Endothelial cell of umbilical vein (primary cell): Measurements from ENCODE around the gene CES1. TPM values are rescaled to one million over a fixed set of nuclear protein-coding genes. Genes with fewer than 3 reads are reported as not detected.
"Not testable (repeated sequence)": the region's sequence is repeated elsewhere in the genome, so short reads cannot be mapped to it uniquely, and the experiment has no call there.

ENCODE experiments used
- BruUV-seq: library from RNA; stranded (reverse); fragments of 400-500 nt; replicated peaks from 2 replicates; lab custom pipeline; 2021; lab: Mats Ljungman, UMichigan
- CTCF ChIA-PET: fragments of 300-600, 350-600 bp; sonication (Branson Sonifier 250); formaldehyde crosslinking; loops from one replicate; lab custom pipeline; 2021; ENCODE audit warnings: antibody characterized with exemption, inconsistent platforms; lab: Charles Lee
- POLR2A ChIA-PET: fragments of 300-600, 350-600 bp; sonication (Branson Sonifier 250); formaldehyde crosslinking; loops from one replicate; lab custom pipeline; 2021; ENCODE audit warnings: antibody characterized with exemption, inconsistent platforms; lab: Charles Lee
- DNase-seq: peaks from one replicate; pipeline ENCODE4 v3.0.0-alpha.2; 2011; ENCODE audit warnings: low read depth, low spot score
- FAIRE-seq: peaks from 2 replicates; lab custom pipeline; 2011; peaks lifted over from hg19 to GRCh38; lab: Jason Lieb, UNC
- H2AFZ ChIP-seq: 2 replicates; pipeline ENCODE4 v1.6.0; 2012; ENCODE audit warnings: low read depth, low read length, control low read depth, inconsistent platforms
- H3K27ac ChIP-seq: 2 replicates; pipeline ENCODE4 v1.5.1; 2011; ENCODE audit warnings: low read depth, mild to moderate bottlenecking, control low read depth, low read length, moderate library complexity; ENCODE audit not compliant: insufficient read depth
- H3K27me3 ChIP-seq, 2 experiments: 2 replicates each; pipeline versions ENCODE4 v1.6.0 to v1.6.1; 2011; ENCODE audit warnings: low read length in 2 of 2, mixed read lengths in 1 of 2; ENCODE audit not compliant: control insufficient read depth in 2 of 2, insufficient read depth in 2 of 2
- H3K36me3 ChIP-seq, 2 experiments: 2 replicates in 1 of 2; 3 replicates in 1 of 2; pipeline ENCODE4 v1.5.1; 2011; ENCODE audit warnings: low read length in 2 of 2, mild to moderate bottlenecking in 1 of 2, moderate library complexity in 1 of 2; ENCODE audit not compliant: control insufficient read depth in 2 of 2, insufficient read depth in 2 of 2; ENCODE audit errors: extremely low read depth in 1 of 2
- H3K4me1 ChIP-seq: 3 replicates; pipeline ENCODE4 v1.5.1; 2011; ENCODE audit warnings: mild to moderate bottlenecking, low read length; ENCODE audit not compliant: control insufficient read depth, insufficient read depth; ENCODE audit errors: extremely low read depth
- H3K4me2 ChIP-seq: 2 replicates; pipeline ENCODE4 v1.6.1; 2011; ENCODE audit warnings: low read length, control low read depth, mixed read lengths; ENCODE audit not compliant: insufficient read depth
- H3K4me3 ChIP-seq, 3 experiments: fragments of 200-600 bp in 1 of 3; sonication (generic), shearing (Covaris generic) in 1 of 3; replicated peaks in 1 of 3; 2 replicates each; pipeline ENCODE4 v1.5.1; 2011 to 2016; ENCODE audit warnings: control low read depth in 3 of 3, low read length in 3 of 3, mild to moderate bottlenecking in 2 of 3, inconsistent platforms in 1 of 3, low read depth in 1 of 3, moderate library complexity in 1 of 3; ENCODE audit not compliant: insufficient read depth in 1 of 3
- H3K79me2 ChIP-seq: 2 replicates; pipeline ENCODE4 v1.6.0; 2012; ENCODE audit warnings: low read length, inconsistent platforms; ENCODE audit not compliant: control insufficient read depth, insufficient read depth
- H3K9ac ChIP-seq: replicated peaks from 2 replicates; pipeline ENCODE3; 2011; ENCODE audit warnings: low read length, control low read depth; ENCODE audit not compliant: insufficient read depth; ENCODE audit errors: extremely low read depth
- H3K9me1 ChIP-seq: replicated peaks from 3 replicates; pipeline ENCODE4 v1.6.0; 2011; ENCODE audit warnings: mild to moderate bottlenecking, low read length; ENCODE audit not compliant: control insufficient read depth, insufficient read depth; ENCODE audit errors: extremely low read depth
- H3K9me3 ChIP-seq: replicated peaks from 2 replicates; pipeline ENCODE4 v1.5.1; 2012; ENCODE audit warnings: low read length, inconsistent platforms; ENCODE audit not compliant: control insufficient read depth, insufficient read depth
- H4K20me1 ChIP-seq: replicated peaks from 2 replicates; pipeline ENCODE3; 2011; ENCODE audit warnings: mild to moderate bottlenecking, low read length; ENCODE audit not compliant: control insufficient read depth, insufficient read depth; ENCODE audit errors: extremely low read depth
- EZH2 ChIP-seq: IDR thresholded peaks from 2 replicates; pipeline ENCODE4 v1.6.1; 2012; ENCODE audit warnings: borderline replicate concordance, low read depth, mild to moderate bottlenecking, moderate library complexity, low read length, inconsistent platforms; ENCODE audit not compliant: severe bottlenecking
- FOS ChIP-seq: IDR thresholded peaks from 2 replicates; pipeline ENCODE4 v1.6.1; 2011; ENCODE audit warnings: mild to moderate bottlenecking, low read length, moderate library complexity, borderline replicate concordance; ENCODE audit not compliant: insufficient read depth
- POLR2A ChIP-seq: IDR thresholded peaks from 2 replicates; pipeline ENCODE4 v1.6.1; 2012; ENCODE audit warnings: low read depth, mild to moderate bottlenecking, control low read depth, low read length
- POLR2AphosphoS5 ChIP-seq: IDR thresholded peaks from 2 replicates; pipeline ENCODE4 v1.6.1; 2012; ENCODE audit warnings: low read depth, mild to moderate bottlenecking, control low read depth, low read length, moderate library complexity; ENCODE audit not compliant: insufficient read depth
- dilution Hi-C: fragments of 300-500 bp; cut with MboI; formaldehyde crosslinking; loops from one replicate; pipeline ENCODE4 v1.15.0; 2019; ENCODE audit warnings: low sequenced_read_pairs; ENCODE audit not compliant: extremely low pct_ligation_motif_present
- intact Hi-C: fragments of 100-400 bp; cut with micrococcal nuclease; formaldehyde crosslinking; loops from one replicate; pipeline ENCODE4 v1.10.0; 2022
- polyA plus RNA-seq, 4 experiments: library from polyadenylated mRNA; depleted of rRNA in 3 of 4; stranded (reverse) in 3 of 4; unstranded in 1 of 4; fragments of >200 nt; gene quantifications; 2 replicates each; pipeline versions ENCODE4 v1.2.1 to v1.2.3, GENCODE V29; 2011 to 2012; ENCODE audit warnings: missing spikeins in 1 of 4
- total RNA-seq: library from RNA; stranded (reverse); gene quantifications from 2 replicates; pipeline ENCODE4 v1.2.3, GENCODE V29; 2021
- TF ChIP-seq, protein P1 (sequence below), 2 donors: IDR thresholded peaks; 1 replicate in 1 of 2; 2 replicates in 1 of 2; pipeline ENCODE4 v1.5.1; 2011; ENCODE audit warnings: low read length in 2 of 2, mild to moderate bottlenecking in 2 of 2, moderate library complexity in 2 of 2, control low read depth in 1 of 2, inconsistent platforms in 1 of 2, low read depth in 1 of 2; ENCODE audit not compliant: insufficient read depth in 1 of 2; ENCODE audit errors: extremely low read depth in 1 of 2

Gene CES1
- total and polyA plus RNA-seq, 2 donors (not counting 3 experiments of a cell fraction or from before 2014, with no cell fraction given), result not detected

DNA sequence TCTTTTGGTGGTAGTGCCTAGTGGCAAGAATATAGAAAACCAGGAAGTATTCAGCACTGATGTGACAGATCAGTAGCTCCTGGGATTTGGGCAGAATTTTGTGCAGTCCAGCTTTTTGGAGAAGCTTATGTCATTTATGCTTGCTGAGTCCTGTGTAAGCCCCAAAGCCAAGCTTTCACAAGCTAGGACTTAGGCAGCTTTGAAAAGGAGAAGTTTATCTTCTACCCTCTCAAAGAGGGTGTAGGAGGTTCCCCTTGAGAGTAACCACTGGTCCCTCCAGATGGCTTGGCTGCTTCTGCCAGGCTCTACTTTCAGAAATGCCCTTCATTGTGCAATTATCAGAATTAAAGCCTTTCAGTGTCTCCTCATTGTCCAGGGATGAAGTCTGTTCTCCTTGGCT, 78.8 kb downstream of the CES1 start:
- intact Hi-C loops, result no loop called here
- no peak for TF ChIP-seq POLR2A
- TF ChIP-seq, protein P1, sequence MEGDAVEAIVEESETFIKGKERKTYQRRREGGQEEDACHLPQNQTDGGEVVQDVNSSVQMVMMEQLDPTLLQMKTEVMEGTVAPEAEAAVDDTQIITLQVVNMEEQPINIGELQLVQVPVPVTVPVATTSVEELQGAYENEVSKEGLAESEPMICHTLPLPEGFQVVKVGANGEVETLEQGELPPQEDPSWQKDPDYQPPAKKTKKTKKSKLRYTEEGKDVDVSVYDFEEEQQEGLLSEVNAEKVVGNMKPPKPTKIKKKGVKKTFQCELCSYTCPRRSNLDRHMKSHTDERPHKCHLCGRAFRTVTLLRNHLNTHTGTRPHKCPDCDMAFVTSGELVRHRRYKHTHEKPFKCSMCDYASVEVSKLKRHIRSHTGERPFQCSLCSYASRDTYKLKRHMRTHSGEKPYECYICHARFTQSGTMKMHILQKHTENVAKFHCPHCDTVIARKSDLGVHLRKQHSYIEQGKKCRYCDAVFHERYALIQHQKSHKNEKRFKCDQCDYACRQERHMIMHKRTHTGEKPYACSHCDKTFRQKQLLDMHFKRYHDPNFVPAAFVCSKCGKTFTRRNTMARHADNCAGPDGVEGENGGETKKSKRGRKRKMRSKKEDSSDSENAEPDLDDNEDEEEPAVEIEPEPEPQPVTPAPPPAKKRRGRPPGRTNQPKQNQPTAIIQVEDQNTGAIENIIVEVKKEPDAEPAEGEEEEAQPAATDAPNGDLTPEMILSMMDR (IDR thresholded peaks at IDR 0.05; ENCODE audit: extremely low read depth in 1 of 2, insufficient read depth in 1 of 2, low read depth in 1 of 2, low read length in 2 of 2), result no peak
- TF ChIP-seq POLR2AphosphoS5, result no peak
- TF ChIP-seq EZH2, result no peak
- TF ChIP-seq FOS, result no peak
- Histone ChIP-seq H3K9ac (no peak overlapping the region), H3K4me1 (peaks cover 3% of the 10 kb centered on the region), H3K4me3 (no peak overlapping the region), H3K36me3 (no peaks in the 10 kb centered on the region), H3K4me2 (no peak overlapping the region), H3K9me3 (no peaks in the 10 kb centered on the region), H3K27ac (no peak overlapping the region), H4K20me1 (no peaks in the 10 kb centered on the region), H3K79me2 (no peaks in the 10 kb centered on the region), H3K27me3 (no peaks in the 10 kb centered on the region), H3K9me1 (no peaks in the 10 kb centered on the region), H2AFZ (no peak overlapping the region)
- dilution Hi-C loops, result no loop called here
- CTCF ChIA-PET, result no interaction called here
- no peak for FAIRE-seq
- POLR2A ChIA-PET, result no interaction called here
- no TSS peak for BruUV-seq
- no peak for DNase-seq

DNA sequence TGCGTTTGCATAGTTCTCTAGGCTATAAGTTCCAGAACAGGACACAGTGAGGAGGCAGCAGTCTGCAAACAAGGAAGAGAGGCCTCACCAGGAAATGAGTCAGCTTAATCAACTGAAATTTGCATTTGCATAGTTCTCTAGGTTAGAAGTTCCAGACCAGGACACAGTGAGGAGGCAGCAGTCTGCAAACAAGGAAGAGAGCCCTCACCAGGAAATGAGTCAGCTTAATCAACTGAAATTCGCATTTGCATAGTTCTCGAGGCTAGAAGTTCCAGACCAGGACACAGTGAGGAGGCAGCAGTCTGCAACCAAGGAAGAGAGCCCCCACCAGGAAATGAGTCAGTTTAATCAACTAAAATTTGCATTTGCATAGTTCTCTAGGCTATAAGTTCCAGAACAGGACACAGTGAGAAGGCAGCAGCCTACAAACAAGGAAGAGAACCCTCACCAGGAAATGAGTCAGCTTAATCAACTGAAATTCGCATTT, 79.7 kb downstream of the CES1 start:
- intact Hi-C loops, DNase-seq, dilution Hi-C loops, H3K27me3 ChIP-seq, H3K79me2 ChIP-seq, BruUV-seq, H4K20me1 ChIP-seq, H3K9me3 ChIP-seq, H3K4me2 ChIP-seq, POLR2A ChIA-PET, H3K4me3 ChIP-seq, H2AFZ ChIP-seq, H3K9ac ChIP-seq, H3K9me1 ChIP-seq, H3K36me3 ChIP-seq, CTCF ChIA-PET, H3K27ac ChIP-seq, H3K4me1 ChIP-seq: not testable (repeated sequence)
- FAIRE-seq, result peak; percentile 72

Other genes starting within 250 kb of the CES1 start
- not detected in 2 replicates for gene SLC6A2, start 177.1 kb downstream of the CES1 start, total RNA-seq
- not detected in 2 replicates for gene SLC6A2, start 177.1 kb downstream of the CES1 start, polyA plus RNA-seq
- not detected in 2 replicates for gene CES5A, start 42.3 kb upstream of the CES1 start, total RNA-seq
- gene CES5A, start 42.3 kb upstream of the CES1 start, polyA plus RNA-seq, result not detected in 2 replicates